ENCODE data around the gene TTC21A.
A peak's percentile ranks its signal among the peaks of the same experiment; 100 is the strongest.

- TF ChIP-seq, protein P1, sequence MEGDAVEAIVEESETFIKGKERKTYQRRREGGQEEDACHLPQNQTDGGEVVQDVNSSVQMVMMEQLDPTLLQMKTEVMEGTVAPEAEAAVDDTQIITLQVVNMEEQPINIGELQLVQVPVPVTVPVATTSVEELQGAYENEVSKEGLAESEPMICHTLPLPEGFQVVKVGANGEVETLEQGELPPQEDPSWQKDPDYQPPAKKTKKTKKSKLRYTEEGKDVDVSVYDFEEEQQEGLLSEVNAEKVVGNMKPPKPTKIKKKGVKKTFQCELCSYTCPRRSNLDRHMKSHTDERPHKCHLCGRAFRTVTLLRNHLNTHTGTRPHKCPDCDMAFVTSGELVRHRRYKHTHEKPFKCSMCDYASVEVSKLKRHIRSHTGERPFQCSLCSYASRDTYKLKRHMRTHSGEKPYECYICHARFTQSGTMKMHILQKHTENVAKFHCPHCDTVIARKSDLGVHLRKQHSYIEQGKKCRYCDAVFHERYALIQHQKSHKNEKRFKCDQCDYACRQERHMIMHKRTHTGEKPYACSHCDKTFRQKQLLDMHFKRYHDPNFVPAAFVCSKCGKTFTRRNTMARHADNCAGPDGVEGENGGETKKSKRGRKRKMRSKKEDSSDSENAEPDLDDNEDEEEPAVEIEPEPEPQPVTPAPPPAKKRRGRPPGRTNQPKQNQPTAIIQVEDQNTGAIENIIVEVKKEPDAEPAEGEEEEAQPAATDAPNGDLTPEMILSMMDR (IDR thresholded peaks at IDR 0.05): no peak
- peak; percentile 31 for TF ChIP-seq POLR2A (IDR thresholded peaks at IDR 0.05)
- TF ChIP-seq POLR2AphosphoS5 (IDR thresholded peaks at IDR 0.05): no peak
These were observed 43.5 kb downstream of the TTC21A start for GRCh38 chr3:39150803-39151631.
